Epithelial cell of prostate (primary cell): ENCODE data around the gene C22orf42.
"Not testable (repeated sequence)": the region's sequence is repeated elsewhere in the genome, so short reads cannot be mapped to it uniquely, and the experiment has no call there.

Experiments used
- DNase-seq: peaks from one replicate; pipeline ENCODE4 v3.0.0-alpha.2; 2011; ENCODE audit warnings: low read depth, low spot score
- H3K27ac ChIP-seq: fragments of 450-650 bp; 2 replicates; pipeline ENCODE4 v1.5.1; 2017; ENCODE audit warnings: mild to moderate bottlenecking

The C22orf42 gene

DNA sequence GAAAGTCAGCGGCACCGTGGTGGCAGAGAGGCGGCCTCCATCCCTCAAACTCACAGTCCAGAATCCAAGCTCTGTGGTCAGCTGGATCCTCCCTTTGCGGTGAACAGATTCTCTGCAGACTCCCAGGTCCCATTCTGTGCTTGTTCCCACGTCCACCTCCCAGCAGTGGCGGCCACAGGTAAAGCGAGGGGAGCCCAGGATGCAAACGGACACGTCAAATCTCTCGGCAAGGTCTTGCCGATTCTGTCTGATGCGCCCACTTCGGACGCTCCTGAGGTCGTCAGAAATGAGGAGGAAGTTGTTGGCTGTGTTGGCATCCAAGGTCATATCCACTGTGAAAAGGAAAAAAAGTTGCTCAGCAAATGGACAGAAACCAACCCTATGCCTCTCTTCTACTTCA, 31.9 kb upstream of the C22orf42 start:
- not testable (repeated sequence) for DNase-seq, H3K27ac ChIP-seq

DNA sequence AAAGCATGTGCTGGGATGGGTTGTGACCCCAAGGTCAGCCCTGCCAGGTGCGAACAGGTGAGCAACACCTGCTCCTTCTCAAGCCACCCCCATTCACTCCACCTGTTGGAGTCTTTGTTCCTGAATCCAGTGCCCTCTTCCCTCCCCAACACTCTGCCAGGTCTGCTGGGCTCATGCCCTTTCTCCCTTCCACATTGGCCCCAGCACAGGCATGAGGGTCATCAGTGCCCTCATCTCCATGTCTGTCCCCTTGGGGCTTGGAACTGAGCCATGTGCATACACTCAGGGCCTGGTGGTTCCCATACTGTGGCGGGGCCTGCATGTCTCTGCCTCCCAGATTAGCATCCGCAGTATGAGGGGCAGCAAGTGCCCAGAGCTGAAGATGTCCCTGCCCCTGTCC, 26.7 kb upstream of the C22orf42 start:
- no peak overlapping the region for H3K27ac ChIP-seq
- DNase-seq = no peak

DNA sequence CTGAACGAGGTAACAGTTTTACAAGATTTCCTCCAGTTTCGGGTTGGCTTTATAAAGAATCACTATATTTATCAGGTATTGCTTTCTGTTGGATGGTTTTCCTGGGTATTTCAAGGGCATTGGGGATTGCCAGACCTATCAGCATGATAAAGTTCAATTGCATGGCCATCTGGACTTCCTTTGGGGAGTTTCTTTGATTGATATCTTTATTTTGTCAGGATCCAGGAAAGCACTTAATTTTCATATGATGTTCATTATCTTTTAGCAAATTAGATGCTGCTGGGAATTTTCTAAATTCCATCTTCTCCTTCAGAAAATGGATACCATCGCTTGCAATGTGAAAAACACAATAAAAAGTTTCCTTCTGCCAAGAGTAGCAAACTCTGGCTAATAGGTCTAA, 24.5 kb upstream of the C22orf42 start:
- no peak overlapping the region for H3K27ac ChIP-seq
- no peak for DNase-seq

DNA sequence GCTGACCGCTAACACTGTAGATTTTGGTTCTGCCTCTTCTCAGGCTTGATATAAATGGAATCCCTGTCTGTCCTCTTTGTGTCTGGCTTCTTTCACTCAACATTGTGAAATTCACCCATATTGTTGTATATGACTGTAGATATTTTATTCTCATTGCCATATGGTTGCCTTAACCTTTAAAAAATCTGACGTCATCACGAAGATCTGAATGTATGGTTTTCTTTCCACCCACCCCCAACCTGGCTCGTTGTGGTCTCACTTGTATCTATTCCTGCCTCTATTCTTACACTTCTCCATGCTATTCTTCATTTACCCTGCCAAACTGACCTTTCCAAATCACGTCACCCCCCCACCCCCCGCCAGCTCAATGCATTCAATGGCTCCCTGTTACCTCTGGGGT, 21.9 kb upstream of the C22orf42 start:
- no peak for DNase-seq
- H3K27ac ChIP-seq = no peak overlapping the region

DNA sequence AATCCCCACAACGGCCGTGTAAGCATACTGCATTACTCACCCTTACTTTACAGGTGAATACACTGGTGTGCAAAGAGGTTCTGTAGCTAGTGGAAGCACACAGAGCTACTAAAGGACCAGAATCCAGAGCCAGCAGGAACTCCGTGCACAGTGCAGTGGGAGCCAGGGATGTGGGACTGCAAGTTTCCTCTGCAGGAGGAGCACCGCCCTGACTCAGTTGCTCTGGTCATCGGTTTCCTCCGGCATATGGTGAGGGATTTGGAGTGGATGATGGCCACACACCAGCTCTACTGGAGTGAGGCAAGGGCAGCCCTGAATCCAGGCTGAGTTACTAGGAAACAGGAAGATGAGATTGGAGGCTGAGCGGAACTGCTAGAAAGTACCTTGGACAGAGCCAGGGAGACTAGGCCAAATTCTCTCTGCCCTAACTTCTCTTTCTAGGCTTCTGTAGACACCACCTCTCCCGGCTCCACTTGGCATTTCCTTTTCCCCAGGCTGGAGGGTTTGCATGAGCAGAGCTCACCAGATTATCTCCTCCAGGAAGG, 18.2 kb upstream of the C22orf42 start:
- no peak overlapping the region for H3K27ac ChIP-seq
- DNase-seq = no peak

DNA sequence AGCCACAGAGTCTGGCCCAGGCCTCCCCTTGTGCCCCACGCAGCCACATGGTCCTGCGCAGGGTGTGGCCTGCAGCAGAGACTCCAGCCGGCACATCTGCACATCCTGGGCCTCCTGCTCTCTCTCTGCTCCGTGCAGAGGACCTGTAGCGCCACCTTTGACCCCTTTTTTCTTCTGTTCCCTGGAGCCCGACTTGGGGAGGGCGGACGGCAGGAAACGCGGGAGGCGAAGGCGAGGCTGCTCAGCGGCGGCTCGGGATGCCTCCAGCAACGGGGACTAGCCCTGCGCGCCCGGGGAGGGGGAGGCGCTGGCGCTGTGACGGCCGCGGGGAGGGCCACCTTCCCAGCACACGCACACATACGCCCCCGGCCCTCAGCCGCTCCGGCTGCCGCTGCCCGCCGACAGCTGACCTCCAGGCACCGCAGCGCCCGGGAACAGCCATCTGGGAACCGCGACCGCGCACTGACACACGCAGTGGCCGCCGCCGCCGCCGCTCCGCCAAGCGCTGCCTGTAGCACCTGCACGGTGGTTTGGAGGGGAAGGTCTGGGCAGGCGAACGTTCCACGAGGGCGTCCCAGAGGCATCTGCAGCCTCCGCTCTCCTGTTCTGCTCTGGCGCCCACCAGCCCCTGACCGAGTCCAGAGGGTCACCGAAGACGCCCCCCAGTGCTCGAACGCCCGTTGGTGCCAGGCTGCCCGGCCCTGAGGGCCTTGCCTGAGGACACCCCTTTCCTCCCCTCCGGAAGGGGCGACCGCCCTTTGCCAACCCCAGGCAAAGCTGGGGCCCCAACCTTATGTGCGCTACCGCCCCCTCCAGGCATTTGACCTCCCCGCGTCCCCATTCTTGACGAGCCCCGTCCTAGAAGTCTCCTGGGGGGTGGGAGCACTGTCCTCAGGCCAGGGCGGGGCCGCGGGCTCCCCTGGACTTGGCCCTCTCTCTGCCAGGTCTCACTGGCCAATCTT, 16.9 kb upstream of the C22orf42 start:
- DNase-seq = no peak
- H3K27ac ChIP-seq = no peak overlapping the region

DNA sequence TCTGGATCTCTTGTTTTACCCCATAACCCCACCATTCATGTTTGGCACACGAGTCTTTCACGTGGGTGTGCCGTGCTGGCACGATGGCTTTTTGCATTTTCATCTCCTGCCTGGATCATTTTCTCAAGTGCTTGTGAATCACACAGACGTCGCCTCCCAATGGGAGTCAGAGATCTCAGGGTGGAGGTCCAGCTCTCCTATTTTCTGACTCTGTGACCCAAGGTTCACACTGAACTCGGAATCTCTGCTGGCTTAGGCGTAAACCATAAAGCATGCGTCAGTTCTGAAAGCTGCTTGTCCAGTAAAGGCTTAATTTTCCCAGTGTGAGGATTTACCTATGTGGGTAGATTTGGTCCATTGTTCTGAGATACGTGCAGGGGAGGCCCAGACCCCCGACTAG, 16.0 kb upstream of the C22orf42 start:
- no peak overlapping the region for H3K27ac ChIP-seq
- no peak for DNase-seq

DNA sequence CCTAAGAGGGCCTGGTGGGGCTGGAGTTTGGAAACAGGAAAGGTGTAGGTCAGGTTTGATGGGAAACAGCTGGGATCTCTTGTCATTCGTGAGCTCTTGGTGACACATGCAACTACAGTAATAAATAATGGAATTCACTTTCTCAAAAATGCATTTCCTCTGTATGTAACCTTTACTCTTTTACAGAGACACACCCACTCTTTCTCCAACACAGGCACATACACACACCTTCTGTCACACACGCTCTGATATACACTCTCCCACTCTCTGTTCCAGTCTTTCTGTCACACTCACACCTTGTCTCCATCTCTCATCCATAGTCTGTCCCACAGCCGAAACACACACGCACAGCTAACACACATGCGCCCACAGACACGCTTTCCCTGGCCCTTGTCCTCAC, 6.6 kb upstream of the C22orf42 start:
- DNase-seq = no peak
- H3K27ac ChIP-seq = no peak overlapping the region

DNA sequence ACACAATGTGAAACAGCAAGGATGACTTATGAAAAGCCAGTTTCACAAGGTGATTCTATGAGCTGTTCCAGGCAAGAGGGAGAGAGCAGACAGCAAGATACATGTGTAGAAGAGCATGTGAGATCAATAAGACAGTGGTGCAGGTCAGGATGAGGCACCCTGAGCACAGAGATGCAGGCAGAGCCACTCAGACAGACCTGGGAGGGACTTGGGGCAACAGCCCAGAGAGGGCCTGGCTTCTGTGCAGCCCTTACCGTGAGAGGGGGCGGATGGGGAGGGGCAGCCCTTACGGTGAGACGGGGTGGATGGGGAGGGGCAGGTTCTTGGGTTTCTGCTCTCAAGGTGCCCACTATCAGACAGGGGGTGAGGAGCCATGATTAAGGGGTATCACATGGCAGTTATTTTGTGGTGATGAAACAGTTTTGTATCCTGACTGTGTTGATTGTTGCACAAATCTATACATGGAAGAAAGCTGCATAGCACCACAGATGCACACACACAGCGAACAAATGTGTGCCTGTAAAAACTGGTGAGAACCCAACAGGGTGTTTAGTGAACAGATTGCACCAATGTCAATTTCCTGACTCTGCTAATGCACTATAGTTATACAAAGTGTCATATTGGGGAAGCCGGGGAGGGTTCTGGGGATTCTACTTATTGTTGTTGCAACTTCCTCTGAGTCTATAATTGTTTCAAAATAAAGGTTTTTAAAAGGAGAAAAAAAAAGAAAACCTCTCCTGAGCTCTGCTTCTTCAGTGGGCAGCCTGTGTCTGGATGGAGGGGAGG, 5.2 kb upstream of the C22orf42 start:
- DNase-seq = no peak
- no peak overlapping the region for H3K27ac ChIP-seq

DNA sequence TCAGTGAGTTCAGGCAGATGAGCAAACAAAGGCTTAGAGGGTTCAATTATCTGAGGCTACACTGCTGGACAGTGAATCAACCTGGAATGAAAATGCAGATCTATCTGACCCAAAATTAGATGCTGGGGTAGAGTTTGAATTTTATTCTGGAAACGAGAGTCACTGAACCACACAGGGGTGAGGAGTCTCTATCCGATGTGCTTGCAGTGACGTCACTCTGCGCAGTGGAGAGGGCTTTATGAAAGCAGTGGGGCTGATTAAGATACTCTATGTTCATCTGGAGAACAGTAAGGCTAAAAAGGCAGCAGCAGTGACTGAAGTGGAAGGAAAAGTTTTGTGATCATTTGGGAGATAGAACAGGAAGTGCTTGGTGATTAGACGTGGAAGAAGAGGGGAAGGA, 1.3 kb upstream of the C22orf42 start:
- DNase-seq, H3K27ac ChIP-seq: not testable (repeated sequence)

DNA sequence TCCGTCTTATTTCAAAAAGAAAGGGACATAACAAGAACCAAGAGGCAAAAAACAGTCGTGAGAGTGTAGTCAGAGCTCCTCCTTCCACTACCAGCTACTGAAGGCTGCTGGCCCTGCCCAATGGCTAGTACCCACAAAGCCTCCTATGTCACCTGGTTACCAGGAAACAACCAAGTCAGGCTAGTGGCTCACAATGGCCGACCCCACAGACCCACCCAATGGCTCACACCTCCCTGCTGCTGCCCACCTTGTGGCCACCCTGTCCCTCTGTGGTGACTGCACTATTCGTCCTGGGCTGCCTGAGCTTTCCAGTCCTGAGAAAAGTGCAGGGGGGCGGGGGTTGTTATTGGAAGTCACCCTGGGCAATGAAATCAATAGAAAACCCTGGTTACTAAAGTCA, 1.5 kb downstream of the C22orf42 start:
- H3K27ac ChIP-seq, DNase-seq: not testable (repeated sequence)

DNA sequence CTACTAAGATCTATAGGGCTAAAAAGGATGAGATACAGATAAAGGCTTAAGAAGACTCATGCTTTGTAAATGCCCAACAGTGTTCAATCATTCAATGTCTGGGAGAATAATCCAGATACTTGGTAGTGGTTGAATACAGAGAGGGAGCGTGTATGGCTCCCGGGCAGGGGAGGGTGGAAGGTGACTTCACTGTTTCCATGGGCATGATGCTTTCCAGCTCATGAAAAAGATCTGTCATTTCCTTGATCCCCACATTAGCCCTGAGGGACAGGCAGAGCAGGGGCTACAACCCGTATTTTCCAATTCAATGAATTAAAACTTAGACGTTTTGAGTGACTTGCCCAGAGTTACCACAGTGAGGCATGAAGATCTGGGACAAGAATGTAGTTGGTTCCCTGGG, 4.4 kb downstream of the C22orf42 start:
- DNase-seq, H3K27ac ChIP-seq: not testable (repeated sequence)

DNA sequence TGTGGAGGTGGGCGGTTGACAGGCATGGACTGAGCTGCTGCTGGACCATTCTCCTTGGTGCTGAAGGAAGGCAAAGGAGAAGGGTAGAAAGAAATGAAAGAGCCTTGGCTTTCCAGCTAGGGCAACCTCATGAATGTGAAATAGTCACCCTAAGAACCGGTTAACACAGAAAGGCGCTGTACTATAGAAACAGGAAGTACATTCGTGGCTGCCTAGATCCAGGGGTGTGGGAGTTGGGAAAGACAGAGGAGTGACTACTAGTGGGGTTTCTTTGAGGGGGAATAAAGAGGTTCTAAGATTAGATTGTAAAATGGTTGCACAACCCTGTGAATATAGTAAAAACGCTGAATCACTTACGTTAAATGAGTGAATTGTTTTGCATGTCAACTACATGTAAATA, 7.5 kb downstream of the C22orf42 start:
- not testable (repeated sequence) for DNase-seq, H3K27ac ChIP-seq

DNA sequence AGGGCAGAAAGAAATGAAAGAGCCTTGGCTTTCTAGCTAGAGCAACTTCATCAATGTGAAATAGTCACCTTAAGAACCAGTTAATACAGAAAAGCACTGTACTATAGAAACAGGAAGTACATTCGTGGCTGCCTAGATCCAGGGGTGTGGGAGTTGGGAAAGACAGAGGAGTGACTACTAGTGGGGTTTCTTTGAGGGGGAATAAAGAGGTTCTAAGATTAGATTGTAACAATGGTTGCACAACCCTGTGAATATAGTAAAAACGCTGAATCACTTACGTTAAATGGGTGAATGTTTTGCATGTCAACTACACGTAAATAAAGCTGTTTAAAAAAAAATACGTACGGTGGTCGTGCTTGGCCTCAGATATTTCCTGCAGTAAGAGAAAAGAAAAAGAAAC, 8.5 kb downstream of the C22orf42 start:
- not testable (repeated sequence) for H3K27ac ChIP-seq, DNase-seq

DNA sequence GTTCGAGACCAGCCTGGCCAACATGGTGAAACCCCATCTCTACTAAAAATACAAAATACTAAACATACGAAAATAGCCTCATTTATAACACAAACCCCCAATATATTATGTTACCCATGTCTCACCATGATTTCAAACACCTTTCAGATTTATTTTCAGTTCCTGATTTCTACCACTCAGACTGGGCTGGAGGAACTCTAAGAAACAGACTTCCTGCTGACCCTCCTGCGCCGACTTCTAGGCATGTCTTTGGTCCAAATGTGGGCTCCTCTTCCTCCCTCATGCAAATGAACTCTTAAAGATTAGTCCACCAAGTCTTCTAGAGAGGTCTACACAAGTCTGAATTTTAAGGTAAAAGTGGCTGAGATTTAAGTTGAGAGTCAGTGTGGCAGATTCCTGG, 10.7 kb downstream of the C22orf42 start:
- not testable (repeated sequence) for DNase-seq, H3K27ac ChIP-seq

DNA sequence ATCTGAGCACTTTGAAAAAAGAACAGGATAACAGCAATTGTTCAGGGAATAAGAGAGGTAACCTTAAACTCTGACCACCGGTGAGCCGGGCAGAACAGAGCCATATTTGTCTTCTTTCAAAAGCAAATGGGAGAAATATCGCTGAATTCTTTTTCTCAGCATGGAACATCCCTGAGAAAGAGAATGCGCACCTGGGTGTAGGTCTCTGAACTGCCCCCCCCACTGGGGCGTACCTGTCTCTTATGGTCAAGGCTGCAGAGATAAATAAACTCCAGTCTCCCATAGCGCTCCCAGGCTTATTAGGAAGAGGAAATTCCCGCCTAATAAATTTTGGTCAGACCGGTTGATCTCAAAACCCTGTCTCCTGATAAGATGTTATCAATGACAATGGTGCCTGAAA, 12.0 kb downstream of the C22orf42 start:
- not testable (repeated sequence) for DNase-seq, H3K27ac ChIP-seq

DNA sequence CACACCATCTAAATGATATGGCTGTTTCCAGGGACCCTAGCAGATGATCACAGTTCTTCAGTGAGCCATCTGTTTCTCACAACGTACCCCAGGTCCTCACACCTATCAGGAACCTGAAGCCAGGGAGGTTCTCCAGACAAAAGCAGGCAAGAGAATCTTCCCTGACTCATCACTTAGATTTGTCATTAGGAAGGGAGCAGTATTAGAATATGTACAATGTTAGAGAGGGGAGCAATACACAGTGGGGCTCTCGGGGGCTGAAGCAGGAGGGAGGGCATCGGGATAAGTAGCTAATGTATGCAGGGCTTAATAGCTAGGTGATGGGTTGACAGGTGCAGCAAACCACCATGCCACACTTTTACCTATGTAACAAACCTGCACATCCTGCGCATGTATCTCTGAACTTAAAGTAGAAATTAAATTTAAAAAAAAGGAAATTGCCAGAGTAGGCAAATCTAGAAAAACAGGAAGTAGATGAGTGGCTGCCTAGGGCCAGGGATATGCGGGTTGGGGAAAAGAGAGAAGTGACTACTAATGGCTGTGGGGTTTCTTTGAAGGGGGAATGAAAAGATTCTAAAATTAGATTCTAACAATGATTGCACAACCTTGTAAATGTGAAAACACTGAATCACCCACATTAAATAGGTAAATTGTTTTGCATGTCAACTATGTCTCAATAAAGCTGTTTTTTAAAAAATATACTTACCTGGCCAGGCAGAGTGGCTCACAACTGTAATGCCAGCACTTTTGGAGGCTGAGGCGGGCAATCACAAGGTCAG, 14.4 kb downstream of the C22orf42 start:
- no peak overlapping the region for H3K27ac ChIP-seq
- DNase-seq = no peak

DNA sequence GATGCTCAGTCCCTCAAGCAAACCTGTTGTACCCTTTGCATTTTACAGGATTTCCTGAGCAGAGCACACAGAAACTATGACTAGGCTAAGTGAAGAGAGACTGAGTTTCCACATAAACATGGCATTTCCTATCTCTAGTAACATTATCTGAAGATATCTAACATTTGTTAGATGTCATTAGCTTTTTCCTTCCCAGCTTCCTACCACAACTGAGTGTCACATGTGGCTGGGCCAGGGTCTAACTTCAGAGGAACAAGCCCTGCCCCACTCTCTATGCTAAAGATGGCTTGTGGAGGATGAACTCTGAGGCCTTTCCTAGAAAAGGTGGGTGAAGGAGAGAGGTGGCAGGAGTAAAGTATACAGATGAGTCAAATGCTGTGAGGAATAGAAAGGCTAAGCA, 16.5 kb downstream of the C22orf42 start:
- H3K27ac ChIP-seq = no peak overlapping the region
- no peak for DNase-seq

DNA sequence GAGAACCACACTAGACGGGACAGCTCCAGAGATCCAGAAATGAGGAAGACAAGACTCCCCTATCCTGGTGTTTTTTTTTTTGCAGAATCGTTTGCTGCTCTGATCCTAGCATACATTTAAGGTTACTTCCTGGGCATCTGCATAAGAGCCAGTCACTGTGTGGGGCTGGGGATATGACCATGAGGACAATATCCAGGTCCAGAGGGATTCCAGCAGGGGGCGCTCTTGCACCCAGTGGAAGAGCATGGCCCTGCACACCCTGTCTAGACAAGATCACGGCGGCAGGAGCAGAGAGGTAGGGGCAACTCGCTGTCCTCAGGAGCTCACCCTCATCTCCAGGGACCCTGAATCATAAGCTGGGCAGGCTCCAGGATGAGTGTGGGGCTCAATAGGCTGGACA, 18.4 kb downstream of the C22orf42 start:
- not testable (repeated sequence) for DNase-seq

DNA sequence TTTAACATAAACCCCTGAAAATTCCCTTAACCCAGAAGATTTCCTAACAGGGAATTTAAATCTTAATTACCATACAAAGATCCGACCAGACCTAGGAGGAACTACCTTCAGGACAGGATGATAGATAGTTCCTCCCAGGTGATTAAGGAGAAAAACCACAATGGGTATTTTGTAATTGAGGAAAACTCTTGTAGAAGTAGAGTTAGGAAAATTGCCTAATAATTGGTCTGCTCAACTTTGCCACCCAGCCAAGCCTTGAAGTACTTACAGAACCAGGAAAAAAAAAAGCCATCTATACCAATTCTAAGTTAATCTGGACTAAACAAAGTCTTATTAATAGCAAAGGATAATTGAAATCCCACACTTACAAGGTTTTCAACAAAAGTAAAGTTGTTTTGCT, 20.5 kb downstream of the C22orf42 start:
- not testable (repeated sequence) for DNase-seq, H3K27ac ChIP-seq

More for the DNA sequence above, 18.4 kb downstream of the C22orf42 start:
- H3K27ac ChIP-seq = not testable (repeated sequence)
